Fibroblast of villous mesenchyme (primary cell): ENCODE data around the gene PPP4C. TPM values are rescaled to one million over a fixed set of nuclear protein-coding genes. Genes with fewer than 3 reads are reported as not detected.
"Not testable (repeated sequence)": the region's sequence is repeated elsewhere in the genome, so short reads cannot be mapped to it uniquely, and the experiment has no call there.

Experiments
- DNase-seq: peaks from one replicate; pipeline ENCODE4 v3.0.0-alpha.2; 2010; ENCODE audit warnings: low read depth
- H3K4me3 ChIP-seq: 2 replicates; pipeline ENCODE4 v1.5.1; 2011; ENCODE audit warnings: low read depth, mild to moderate bottlenecking, low read length
- CTCF ChIP-seq: IDR thresholded peaks from 2 replicates; pipeline ENCODE4 v1.5.1; 2012; ENCODE audit warnings: low read depth, mild to moderate bottlenecking, low read length; ENCODE audit not compliant: insufficient read depth
- total RNA-seq: library from RNA; depleted of rRNA; stranded (reverse); fragments of >200 nt; gene quantifications from 2 replicates; pipeline ENCODE4 v1.2.3, GENCODE V29; 2012

PPP4C gene
- total RNA-seq, 1 donor: 209 TPM

GRCh38 chr16:30113031-30113710 is 37.4 kb downstream of the PPP4C start, which contains the start of gene GDPD3:
Gene GDPD3, minus strand, starts transcription at chr16:30113537. Its CDS starts 59 bp downstream, at chr16:30113478.
- TF ChIP-seq CTCF: no peak
- no peak for DNase-seq
- no peak within 1 kb of the TSS for H3K4me3 ChIP-seq

DNA sequence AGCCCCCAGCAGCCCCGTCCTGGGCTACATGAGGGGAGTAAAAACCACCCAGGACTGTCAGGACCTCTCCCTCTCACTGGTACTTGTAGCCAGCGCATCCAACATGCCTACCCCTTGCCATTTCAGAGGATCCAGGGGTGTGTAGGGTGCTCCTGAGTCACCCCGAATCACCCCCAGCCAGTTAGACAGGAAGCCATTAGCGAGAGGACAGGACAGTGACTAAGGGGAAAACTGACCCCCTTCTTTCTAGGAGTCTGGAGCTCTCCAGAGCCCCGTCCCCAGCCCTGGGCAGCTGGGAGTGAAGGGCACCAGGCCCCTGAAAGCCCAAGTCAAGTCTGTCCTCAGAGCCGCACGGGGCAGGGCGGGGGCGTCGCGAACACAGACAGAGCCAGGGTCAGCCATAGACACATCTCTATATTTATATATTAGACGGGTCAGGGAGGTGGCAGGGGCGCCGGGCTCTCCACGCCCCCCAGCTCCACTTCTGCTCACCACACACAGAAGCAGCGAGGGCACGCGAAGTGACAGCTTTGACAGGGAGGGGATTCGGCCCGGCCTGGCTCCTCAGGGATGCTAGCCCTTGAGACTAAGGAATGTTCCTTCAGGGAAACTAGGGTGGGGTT is 38.0 kb downstream of the PPP4C start:
- DNase-seq: no peak
- H3K4me3 ChIP-seq: no peak overlapping the region
- TF ChIP-seq CTCF: no peak

DNA sequence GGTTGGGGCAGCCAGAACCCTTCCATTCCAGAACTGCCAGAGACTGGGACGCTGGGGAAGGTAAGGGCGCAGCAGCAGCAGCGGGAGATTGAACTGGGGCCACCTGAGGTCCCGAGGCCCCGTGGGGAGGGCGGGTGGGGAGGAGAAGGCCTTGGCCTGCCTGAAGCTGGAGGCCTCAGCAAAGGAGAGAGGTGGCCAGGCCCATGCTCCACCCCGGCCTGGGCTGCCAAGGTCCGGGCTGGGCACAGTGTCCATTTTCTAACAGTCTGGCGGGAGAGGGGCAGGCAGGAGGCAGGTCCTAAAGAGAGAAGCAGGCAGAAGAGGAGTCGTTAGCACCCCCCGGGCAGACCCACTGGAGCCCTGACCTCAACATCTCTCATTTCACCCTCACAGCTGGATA is 38.6 kb downstream of the PPP4C start:
- no peak for TF ChIP-seq CTCF
- no peak overlapping the region for H3K4me3 ChIP-seq
- DNase-seq: no peak

GRCh38 chr16:30114833-30115232 is 39.0 kb downstream of the PPP4C start:
- H3K4me3 ChIP-seq, DNase-seq: not testable (repeated sequence)

GRCh38 chr16:30115238-30115637 is 39.4 kb downstream of the PPP4C start:
- no peak for DNase-seq
- TF ChIP-seq CTCF: no peak
- no peak overlapping the region for H3K4me3 ChIP-seq

DNA sequence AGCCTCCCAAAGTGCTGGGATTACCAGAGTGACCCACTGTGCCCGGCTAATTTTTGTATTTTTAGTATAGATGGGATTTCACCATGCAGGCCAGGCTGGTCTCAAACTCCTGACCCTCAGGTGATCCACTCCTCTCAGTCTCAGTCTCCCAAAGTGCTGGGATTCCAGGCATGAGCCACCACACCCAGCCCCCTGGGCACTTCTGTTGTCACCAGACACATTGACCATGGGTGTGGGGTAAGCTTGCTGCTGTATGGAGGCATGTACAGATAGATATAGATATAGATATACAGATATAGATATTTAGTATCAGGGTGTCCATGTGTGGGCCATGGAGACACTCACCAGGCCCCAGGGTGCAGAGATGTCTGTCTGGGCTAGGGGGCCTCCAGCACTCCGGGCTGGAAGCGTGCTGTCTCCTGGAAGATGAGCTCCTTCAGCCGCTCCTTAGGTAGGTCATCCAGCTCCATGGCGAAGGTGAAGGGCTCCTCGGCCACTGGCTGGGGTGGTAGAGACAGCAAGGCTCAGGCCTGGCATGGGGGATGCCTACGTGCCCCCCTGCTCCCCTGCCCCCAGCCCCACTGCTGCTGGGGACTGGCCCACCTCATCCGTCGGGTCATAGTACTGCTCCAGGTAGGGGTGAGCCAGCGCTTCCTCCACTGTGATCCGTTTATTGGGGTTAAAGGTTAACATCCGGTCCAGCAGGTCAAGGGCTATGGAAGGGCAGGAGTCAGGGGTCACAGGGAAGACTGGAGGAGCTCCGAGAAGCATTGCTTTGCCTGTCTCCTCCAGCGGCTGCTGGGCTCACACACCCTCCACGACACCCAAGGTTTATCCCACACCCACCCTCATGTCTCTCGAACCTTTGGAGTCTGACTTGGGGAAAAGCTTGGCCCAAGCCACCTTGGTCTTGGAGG is 40.8 kb downstream of the PPP4C start:
- no peak for TF ChIP-seq CTCF
- no peak overlapping the region for H3K4me3 ChIP-seq
- DNase-seq: no peak

- no peak for TF ChIP-seq CTCF
- no peak overlapping the region for H3K4me3 ChIP-seq
- DNase-seq: no peak
Measured at GRCh38 chr16:30117768-30118167, 42.0 kb downstream of the PPP4C start.
